Ishikawa (cell line): Measurements from ENCODE around the gene GNPDA1.

Experiments
- CEBPB ChIP-seq: IDR thresholded peaks from 2 replicates; pipeline ENCODE4 v1.6.1; 2012
- CREB1 ChIP-seq: IDR thresholded peaks from 2 replicates; pipeline ENCODE4 v1.6.1; 2012; ENCODE audit warnings: low read depth
- EGR1 ChIP-seq: IDR thresholded peaks from 2 replicates; pipeline ENCODE4 v1.6.1; 2012
- EP300 ChIP-seq: IDR thresholded peaks from 2 replicates; pipeline ENCODE4 v1.6.1; 2012; ENCODE audit warnings: borderline replicate concordance
- FOXM1 ChIP-seq: IDR thresholded peaks from 2 replicates; pipeline ENCODE4 v1.6.1; 2012; ENCODE audit warnings: low read depth, borderline replicate concordance
- NFIC ChIP-seq: IDR thresholded peaks from 2 replicates; pipeline ENCODE4 v1.6.1; 2012
- RAD21 ChIP-seq: IDR thresholded peaks from 2 replicates; pipeline ENCODE4 v1.6.1; 2012; ENCODE audit warnings: low read depth
- TAF1 ChIP-seq: IDR thresholded peaks from 2 replicates; pipeline ENCODE4 v1.6.1; 2012; ENCODE audit warnings: low read depth, mild to moderate bottlenecking
- TCF12 ChIP-seq: IDR thresholded peaks from 2 replicates; pipeline ENCODE4 v1.6.1; 2012; ENCODE audit warnings: low read depth
- TEAD4 ChIP-seq: IDR thresholded peaks from 2 replicates; pipeline ENCODE4 v1.6.1; 2012
- USF1 ChIP-seq: IDR thresholded peaks from 2 replicates; pipeline ENCODE4 v1.6.1; 2012
- YY1 ChIP-seq: IDR thresholded peaks from 2 replicates; pipeline ENCODE4 v1.6.1; 2012; ENCODE audit warnings: low read depth
- ZBTB7A ChIP-seq: IDR thresholded peaks from 2 replicates; pipeline ENCODE4 v1.6.1; 2012; ENCODE audit warnings: low read depth
- TF ChIP-seq, protein P1 (sequence below): IDR thresholded peaks from 2 replicates; pipeline ENCODE4 v1.6.1; 2012
- TF ChIP-seq, protein P2 (sequence below): IDR thresholded peaks from 2 replicates; pipeline ENCODE4 v1.6.1; 2012; ENCODE audit warnings: low read depth, mild to moderate bottlenecking

GNPDA1 gene

DNA sequence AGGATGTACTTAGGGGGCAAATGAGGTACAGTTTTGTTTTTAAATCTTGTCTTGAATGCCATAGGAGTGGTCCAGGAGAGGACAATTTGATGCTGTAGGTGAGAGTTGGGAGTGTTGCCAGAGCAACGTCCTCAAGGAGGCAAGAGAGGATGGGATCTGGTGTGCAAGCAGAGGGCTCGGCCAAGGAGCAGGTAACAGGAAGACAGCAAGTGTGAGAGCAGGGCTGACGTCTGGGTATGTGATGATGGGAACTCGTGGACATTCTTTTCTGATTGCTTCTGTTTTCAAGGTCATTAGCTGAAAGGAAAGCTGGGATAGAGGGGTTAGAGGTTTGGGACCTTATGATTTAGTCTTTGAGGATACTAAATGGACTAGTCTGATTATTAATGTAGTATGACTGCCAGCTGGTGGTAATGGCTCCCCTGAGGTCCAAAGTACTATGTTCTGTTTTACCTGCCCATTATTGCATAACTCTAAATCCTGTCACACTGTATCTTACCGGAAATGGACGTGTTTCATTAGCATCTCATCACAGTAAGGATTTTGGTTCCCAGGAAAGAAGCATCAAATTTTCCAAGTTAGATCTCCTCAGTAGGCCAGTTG lies 15.4 kb downstream of the GNPDA1 start:
- TF ChIP-seq CEBPB (no peak), NFIC (no peak), YY1 (no peak)

GRCh38 chr5:141995656-141996055 lies 17.2 kb downstream of the GNPDA1 start:
- TF ChIP-seq TCF12, result no peak
- TF ChIP-seq FOXM1, result no peak
- no peak for TF ChIP-seq RAD21

DNA sequence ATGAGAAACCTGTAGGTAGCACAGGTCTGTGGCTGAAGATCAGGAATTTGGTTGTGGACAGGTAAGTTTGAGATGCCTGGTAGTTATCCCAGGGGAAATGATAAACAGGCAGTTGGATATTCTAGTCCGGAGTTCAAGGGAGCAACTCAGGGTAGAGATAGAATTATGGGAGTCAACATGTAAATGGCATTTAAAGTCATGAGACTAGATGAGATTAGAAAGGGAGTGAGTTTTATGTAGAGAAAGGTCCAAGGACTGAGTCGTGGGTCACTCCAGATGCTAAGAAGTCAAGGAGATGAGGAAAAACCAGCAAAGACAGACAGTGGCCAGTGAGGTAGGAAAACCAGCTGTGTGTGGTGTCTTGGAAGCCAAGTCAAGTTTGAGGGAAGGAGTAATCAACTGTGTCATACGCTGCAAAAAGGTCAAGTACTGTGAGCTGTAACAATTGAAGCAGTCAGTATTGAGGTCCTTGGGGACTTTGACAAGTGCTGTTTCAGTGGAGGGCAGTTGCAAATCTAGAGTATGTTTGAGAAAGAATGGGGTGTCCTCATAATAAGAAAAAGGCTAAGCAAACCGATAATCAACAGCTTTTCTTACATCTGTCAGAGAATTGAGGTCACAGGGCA lies 18.2 kb downstream of the GNPDA1 start:
- TF ChIP-seq, protein P1, sequence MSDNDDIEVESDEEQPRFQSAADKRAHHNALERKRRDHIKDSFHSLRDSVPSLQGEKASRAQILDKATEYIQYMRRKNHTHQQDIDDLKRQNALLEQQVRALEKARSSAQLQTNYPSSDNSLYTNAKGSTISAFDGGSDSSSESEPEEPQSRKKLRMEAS, result no peak
- TF ChIP-seq CEBPB (no peak), ZBTB7A (no peak), EP300 (no peak), NFIC (no peak), TCF12 (no peak)

DNA sequence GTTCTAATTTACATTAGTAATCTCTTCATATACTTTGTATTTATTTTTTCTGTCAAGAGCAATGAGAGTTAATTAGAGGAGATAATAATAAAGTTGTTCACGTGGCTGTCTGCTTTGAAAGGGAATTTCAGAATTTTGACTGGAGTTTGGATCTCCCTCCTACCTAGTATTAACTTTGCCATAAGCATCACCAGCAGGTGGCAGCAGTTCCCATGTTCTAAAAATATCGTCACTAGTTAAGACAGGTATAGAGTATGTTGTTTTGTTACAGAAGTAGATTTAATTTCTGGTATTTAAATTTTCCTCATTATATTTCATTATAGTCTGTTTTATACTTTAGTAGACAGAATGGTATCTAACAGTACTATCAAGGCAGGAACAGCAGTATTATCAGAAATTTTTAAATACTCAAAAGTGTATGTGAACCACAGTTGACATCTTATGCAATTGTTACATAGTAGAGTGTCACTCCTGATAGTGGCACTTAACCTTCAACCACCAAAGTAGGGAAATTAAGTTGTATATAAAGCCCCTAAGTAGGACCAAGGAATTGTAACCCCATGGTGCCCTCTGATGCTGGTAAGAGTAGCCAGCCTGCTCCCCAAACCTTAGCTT lies 20.4 kb downstream of the GNPDA1 start:
- TF ChIP-seq FOXM1, result no peak
- TF ChIP-seq RAD21, result peak; percentile 59

- TF ChIP-seq, protein P2, sequence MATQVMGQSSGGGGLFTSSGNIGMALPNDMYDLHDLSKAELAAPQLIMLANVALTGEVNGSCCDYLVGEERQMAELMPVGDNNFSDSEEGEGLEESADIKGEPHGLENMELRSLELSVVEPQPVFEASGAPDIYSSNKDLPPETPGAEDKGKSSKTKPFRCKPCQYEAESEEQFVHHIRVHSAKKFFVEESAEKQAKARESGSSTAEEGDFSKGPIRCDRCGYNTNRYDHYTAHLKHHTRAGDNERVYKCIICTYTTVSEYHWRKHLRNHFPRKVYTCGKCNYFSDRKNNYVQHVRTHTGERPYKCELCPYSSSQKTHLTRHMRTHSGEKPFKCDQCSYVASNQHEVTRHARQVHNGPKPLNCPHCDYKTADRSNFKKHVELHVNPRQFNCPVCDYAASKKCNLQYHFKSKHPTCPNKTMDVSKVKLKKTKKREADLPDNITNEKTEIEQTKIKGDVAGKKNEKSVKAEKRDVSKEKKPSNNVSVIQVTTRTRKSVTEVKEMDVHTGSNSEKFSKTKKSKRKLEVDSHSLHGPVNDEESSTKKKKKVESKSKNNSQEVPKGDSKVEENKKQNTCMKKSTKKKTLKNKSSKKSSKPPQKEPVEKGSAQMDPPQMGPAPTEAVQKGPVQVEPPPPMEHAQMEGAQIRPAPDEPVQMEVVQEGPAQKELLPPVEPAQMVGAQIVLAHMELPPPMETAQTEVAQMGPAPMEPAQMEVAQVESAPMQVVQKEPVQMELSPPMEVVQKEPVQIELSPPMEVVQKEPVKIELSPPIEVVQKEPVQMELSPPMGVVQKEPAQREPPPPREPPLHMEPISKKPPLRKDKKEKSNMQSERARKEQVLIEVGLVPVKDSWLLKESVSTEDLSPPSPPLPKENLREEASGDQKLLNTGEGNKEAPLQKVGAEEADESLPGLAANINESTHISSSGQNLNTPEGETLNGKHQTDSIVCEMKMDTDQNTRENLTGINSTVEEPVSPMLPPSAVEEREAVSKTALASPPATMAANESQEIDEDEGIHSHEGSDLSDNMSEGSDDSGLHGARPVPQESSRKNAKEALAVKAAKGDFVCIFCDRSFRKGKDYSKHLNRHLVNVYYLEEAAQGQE, result no peak
- TF ChIP-seq USF1, result no peak
Measured at GRCh38 chr5:141989720-141990119, 23.1 kb downstream of the GNPDA1 start.

DNA sequence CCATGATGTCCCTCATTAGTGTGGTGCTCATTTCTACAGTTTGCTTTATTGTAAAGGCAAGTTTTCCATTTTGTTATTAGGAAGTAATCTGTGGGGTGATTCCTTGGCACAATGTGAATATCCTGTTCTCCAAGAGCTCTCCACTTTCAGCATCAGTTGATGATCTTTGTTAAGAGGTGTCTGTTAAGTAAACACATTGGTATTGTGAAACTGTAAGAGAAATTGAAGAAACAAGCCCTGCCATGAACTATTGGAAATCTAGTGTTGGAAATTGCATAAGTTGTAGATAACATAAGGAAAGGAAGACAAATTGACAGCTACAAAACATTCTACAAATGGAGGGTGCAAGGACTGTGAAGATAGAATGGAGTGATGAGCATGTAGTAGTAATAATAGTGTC lies 26.8 kb downstream of the GNPDA1 start:
- TF ChIP-seq RAD21 (no peak), ZBTB7A (no peak), FOXM1 (no peak), EGR1 (no peak), YY1 (no peak), TCF12 (no peak), TEAD4 (no peak)
- TF ChIP-seq, protein P1, result no peak
- TF ChIP-seq, protein P2, result no peak

DNA sequence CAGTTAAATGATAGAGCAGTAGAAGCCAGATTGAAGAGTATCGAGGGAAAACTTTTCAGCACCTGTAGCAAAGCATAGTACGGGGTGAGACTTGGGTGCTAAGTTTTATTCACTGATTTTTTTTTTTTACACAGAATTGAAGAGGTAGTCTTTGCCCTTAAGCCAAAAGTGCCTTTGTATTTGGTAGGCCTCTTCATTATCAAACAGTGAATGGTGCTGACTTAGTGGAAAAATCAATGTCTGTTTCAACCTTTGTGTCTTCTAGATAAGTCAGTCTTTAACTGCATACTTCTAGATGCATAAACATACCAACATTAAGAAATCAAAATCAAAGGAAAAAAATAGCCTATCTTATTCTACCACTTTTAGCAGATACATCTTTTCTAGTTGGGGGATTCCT lies 30.2 kb downstream of the GNPDA1 start:
- no peak for TF ChIP-seq CREB1
- no peak for TF ChIP-seq TAF1

GRCh38 chr5:141978389-141978788 lies 34.4 kb downstream of the GNPDA1 start:
- TF ChIP-seq FOXM1 (no peak), ZBTB7A (no peak), TCF12 (no peak), NFIC (no peak), YY1 (no peak), TAF1 (no peak)
- TF ChIP-seq, protein P2, result no peak
